Urinary bladder (tissue), 4 donors: ENCODE measurements around the gene TEX51. TPM values are rescaled to one million over a fixed set of nuclear protein-coding genes. Genes with fewer than 3 reads are reported as not detected.

ENCODE experiments used
- DNase-seq: peaks from one replicate; pipeline ENCODE4 v3.0.0-alpha.2; 2015; ENCODE audit errors: extremely low spot score
- H3K27ac ChIP-seq: one replicate; pipeline ENCODE4 v1.5.1; 2013; ENCODE audit warnings: low read depth, mild to moderate bottlenecking, moderate library complexity
- H3K36me3 ChIP-seq: one replicate; pipeline ENCODE4 v1.6.1; 2013; ENCODE audit warnings: mild to moderate bottlenecking, moderate library complexity; ENCODE audit not compliant: insufficient read depth
- H3K4me1 ChIP-seq: one replicate; pipeline ENCODE4 v1.6.1; 2013; ENCODE audit warnings: mild to moderate bottlenecking, moderate library complexity; ENCODE audit not compliant: insufficient read depth
- H3K4me3 ChIP-seq: one replicate; pipeline ENCODE4 v1.5.1; 2013; ENCODE audit warnings: low read depth, low read length
- WGBS: extraction: QIAGEN DNeasy Blood & Tissue Kit; methylation state at CpG from one replicate; pipeline ENCODE4 v1.1.7; 2013; 5-methylcytosine and 5-hydroxymethylcytosine counted together
- polyA plus RNA-seq: library from polyadenylated mRNA; stranded (reverse); fragments of 200-250 nt; gene quantifications from one replicate; pipeline ENCODE4 v1.2.3, GENCODE V29; 2013
- total RNA-seq: library from RNA; depleted of rRNA; stranded (reverse); fragments of >200 nt; gene quantifications from one replicate; pipeline ENCODE4 v1.2.3, GENCODE V29; 2014
- donor health status: healthy with polysubstance abuse.
- donor health status: healthy.

TEX51 gene
- total RNA-seq: not detected
- polyA plus RNA-seq: not detected

DNA sequence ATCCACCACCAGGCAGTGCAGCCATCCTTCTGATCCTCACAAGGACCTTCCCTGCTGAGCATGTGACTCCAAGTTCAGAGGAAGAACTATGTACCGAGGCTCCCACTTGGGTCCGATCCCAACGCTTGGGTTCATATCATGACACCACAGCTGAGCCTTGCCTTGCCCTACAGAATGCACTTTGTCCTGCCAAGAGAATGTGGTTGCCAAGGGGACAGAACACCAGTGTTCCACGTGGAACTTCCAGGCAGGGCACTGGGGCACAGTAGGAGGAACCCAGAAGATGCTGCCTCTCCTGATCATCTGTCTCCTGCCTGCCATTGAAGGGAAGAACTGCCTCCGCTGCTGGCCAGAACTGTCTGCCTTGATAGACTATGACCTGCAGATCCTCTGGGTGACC lies at the start of gene TEX51:
TSS of gene TEX51 (plus strand) at position 255 of the 400 bp plus-strand sequence. CDS start at position 284, 29 bp downstream.
- no peak for DNase-seq
- WGBS: 72% methylated on average over 5 of the region's 5 CpGs

DNA sequence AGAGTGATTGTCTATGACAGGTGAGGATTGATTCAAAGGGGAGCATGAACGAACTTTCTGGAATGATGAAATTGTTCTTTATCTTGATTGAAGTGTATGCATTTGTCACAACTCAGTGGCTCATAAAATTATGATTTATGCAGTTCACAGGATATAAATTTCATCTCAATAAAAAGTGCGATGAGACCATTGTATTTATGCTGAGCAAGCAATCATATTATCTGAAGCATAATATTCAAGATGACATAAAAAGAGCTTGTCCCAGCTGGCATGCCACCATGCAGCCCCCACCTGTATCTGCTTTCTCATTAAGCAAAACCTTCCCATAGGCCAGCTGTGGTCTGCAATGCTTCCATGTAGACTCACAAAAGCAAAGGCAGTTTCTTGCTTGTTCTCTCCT lies 49.6 kb upstream of the TEX51 start:
- no peak for DNase-seq
- Histone ChIP-seq H3K36me3 (no peaks in the 10 kb centered on the region), H3K27ac (no peak overlapping the region), H3K4me1 (no peaks in the 10 kb centered on the region), H3K4me3 (no peak overlapping the region)
- WGBS: 45% methylated on average over 2 of the region's 2 CpGs

More for the DNA sequence above, at the start of gene TEX51:
- no peak within 1 kb of the TSS for H3K27ac ChIP-seq
- no peak within 1 kb of the TSS for H3K4me3 ChIP-seq
- no peaks in the 10 kb centered on the region for H3K4me1 ChIP-seq
- no peaks in the 10 kb centered on the region for H3K36me3 ChIP-seq

DNA sequence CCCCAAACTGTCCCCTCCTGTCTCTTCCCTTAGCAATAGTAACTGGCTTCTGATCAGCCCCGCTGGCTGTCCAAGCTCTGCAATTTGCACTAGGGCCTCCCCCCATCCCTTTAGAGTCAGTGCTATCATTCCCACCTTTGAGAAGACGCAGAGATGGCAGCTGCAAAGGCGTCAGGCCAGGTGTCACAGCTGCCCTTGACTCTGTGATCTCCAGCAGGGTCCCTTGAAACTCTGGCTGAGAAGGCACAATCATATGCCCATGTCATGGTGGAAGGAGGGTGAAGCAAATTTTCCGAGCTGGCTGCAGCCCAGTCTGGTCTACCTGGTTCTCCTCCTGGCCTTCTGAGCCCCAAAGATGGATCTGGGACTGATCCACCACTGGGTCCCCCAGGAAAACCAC lies 49.2 kb upstream of the TEX51 start:
- Histone ChIP-seq H3K4me3 (no peak overlapping the region), H3K4me1 (no peaks in the 10 kb centered on the region), H3K36me3 (no peaks in the 10 kb centered on the region), H3K27ac (no peak overlapping the region)
- DNase-seq: no peak
- 86% methylated on average over 4 of the region's 4 CpGs for WGBS

DNA sequence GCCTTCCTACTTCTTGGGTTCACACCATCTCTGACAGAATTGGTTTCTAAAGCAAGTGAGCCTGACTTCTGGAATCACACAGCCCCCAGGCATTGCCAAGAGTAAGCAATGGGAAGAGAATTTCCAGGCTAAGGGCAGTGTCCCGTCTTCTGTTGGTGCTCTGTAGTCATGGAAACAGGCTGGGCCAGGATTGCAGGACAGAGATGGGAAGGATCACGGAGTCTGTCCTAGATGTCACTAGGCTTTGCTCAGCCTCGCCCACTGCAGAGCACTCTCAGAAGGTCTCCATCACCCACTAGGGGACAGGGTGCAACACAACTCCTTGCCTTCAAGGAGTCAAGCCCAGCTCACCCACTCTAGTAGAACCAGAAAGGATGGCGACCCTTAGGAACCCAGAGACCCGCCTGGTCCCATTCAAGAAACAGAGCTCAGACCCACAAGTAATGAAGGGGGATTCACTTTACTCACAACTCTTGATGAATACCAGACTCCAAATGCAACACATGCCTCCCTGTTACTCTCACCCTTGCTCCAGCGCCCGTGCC lies 48.6 kb upstream of the TEX51 start:
- DNase-seq: no peak
- no peaks in the 10 kb centered on the region for H3K36me3 ChIP-seq
- H3K4me1 ChIP-seq: no peaks in the 10 kb centered on the region
- WGBS: 77% methylated on average over 7 of the region's 7 CpGs
- no peak overlapping the region for H3K4me3 ChIP-seq
- no peak overlapping the region for H3K27ac ChIP-seq

DNA sequence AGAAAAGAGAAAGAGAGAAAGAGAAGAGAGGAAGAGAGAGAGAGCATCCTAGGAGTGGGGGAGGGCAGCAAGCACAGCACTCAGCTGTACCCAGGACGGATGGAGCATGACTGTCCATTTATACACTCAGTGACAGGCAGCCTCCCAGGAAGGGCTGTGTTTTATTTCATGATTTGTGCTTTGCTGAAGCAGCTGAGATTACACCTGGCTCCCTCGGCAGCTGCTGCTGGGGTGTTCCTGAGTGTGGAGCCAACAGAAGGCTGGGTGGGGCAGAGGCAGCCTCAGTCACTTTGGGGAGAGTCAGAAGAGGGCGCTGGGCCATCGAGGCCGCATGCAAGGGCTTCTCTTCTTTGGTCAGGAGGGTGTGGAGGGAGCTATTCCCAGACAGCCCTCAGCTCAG lies 47.8 kb upstream of the TEX51 start:
- H3K27ac ChIP-seq: no peak overlapping the region
- H3K36me3 ChIP-seq: no peaks in the 10 kb centered on the region
- DNase-seq: no peak
- no peaks in the 10 kb centered on the region for H3K4me1 ChIP-seq
- no peak overlapping the region for H3K4me3 ChIP-seq
- 78% methylated on average over 5 of the region's 5 CpGs for WGBS

DNA sequence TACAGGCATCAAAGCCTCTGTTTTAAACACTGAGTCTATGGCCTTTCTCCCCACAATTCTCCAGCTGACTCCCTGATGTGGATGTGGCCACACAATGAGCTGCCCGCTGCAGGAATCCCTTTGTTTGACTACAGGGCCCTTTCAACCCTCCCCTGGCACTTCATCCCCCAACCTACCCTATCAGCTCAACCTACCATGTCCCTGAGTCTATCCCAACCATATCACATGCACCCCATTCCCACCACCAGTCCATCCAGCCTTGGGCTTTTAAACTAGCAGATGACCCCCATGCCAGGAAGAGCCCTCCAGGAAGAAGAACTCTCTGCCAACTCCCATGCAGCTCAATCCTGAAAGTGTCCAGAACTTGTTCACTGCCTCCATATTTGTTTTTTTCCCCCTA lies 46.9 kb upstream of the TEX51 start:
- Histone ChIP-seq H3K4me3 (no peak overlapping the region), H3K4me1 (no peaks in the 10 kb centered on the region), H3K27ac (no peak overlapping the region), H3K36me3 (no peaks in the 10 kb centered on the region)
- WGBS: 90% methylated on average over 1 of the region's 1 CpG
- DNase-seq: no peak

DNA sequence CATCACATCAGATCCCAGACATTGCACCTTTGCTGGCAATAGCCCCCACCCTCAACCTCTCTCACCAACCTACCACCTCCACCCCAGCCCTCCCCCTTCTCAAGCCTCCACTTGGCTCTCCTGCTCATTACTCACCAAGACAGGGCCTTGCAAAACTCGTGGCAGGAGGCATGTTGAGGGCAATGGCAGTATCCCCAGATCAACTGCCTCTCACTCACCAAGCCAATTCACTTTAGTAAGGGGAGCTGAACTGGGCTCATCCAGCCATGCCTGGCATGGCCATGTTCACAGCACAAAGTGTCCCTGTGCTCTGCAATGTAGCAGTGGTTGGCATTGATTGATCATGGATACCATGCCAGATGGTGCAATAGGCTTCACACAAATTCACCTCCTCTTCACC lies 46.3 kb upstream of the TEX51 start:
- H3K27ac ChIP-seq: no peak overlapping the region
- no peak for DNase-seq
- no peak overlapping the region for H3K4me3 ChIP-seq
- H3K36me3 ChIP-seq: no peaks in the 10 kb centered on the region
- WGBS: 67% methylated on average over 1 of the region's 1 CpG
- H3K4me1 ChIP-seq: no peaks in the 10 kb centered on the region

DNA sequence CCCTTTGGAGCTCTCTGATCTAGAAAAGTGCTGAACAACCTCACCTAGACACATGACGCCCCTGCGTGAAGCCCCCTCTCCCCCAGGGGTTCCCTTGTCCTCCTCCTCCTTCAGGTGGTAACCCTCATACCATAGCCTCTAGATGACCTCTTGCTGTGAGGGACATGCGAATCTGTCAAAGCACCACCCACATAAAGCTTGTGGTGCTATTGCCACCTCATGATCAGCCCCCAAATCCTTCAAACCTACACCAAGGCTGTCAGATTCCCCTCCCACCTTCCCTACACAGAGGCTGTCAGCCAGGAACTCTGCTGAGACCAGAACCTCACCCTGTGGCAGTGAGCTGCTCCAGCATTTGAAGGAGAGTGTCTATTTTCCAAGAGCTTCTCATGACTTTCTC lies 43.1 kb upstream of the TEX51 start:
- Histone ChIP-seq H3K4me1 (no peaks in the 10 kb centered on the region), H3K27ac (no peak overlapping the region), H3K36me3 (no peaks in the 10 kb centered on the region), H3K4me3 (no peak overlapping the region)
- no peak for DNase-seq
- WGBS: 72% methylated on average over 3 of the region's 3 CpGs

DNA sequence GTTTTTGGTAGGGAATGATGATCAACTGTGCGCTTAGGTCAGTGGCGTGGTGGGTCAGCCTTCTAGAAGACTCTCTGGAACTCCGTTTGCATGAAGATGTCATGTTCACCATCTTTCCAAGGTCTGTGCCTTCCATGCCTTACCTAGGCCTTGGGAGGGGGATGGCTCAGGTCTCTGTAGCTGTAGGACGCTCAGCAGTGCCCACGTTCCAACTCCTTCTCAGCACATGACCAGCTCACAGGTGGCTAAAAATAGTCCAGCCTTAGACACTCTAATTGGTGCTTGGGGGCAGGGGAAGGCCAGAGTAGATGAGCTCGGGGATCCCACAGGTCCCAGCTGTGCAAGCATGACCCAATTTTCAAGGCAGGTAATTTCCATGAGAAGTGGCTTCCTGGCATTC lies 42.3 kb upstream of the TEX51 start:
- no peak for DNase-seq
- no peaks in the 10 kb centered on the region for H3K4me1 ChIP-seq
- no peak overlapping the region for H3K4me3 ChIP-seq
- no peaks in the 10 kb centered on the region for H3K36me3 ChIP-seq
- H3K27ac ChIP-seq: no peak overlapping the region
- WGBS: 84% methylated on average over 6 of the region's 6 CpGs

DNA sequence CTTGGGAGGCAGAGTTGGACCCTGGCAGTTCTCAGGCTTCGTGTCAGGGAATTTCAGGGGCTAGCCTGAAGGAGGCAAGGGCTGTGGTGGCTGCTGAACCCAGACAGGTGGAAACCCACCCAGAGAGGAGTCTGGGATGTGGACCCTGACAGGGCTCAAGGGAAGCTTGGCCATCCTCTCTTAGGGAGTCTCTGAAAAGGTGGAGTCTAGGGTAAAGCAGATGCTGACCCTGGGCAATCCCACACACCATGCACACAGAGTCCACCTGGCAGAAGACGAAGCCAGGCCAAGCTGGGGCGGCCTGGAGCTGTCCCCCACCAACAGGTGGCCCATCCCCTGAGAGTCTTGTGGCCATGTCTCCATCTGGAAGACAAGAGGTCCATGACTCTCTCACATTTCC lies 41.2 kb upstream of the TEX51 start:
- Histone ChIP-seq H3K27ac (no peak overlapping the region), H3K4me3 (no peak overlapping the region), H3K4me1 (no peaks in the 10 kb centered on the region), H3K36me3 (no peaks in the 10 kb centered on the region)
- WGBS: 91% methylated on average over 3 of the region's 3 CpGs
- DNase-seq: no peak

DNA sequence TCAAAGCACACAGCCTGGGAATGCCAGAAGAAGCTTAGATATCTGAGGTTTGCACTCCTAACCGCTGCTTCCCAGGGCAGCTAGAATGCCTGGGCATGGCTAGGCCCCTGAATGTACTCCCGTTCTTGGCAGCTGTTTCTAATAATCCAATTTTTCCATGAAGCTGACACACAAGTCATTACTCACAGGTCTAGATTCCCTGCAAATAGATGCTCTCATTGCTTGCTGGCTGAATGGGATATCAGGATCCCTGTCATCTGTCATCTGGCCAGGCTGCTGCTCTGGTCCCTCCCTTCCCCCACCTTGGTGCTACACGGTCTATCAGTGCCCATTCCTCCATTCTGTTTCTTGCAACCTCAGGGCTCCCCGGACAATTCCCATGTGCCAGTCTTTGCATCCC lies 40.7 kb upstream of the TEX51 start:
- DNase-seq: peak; percentile 6
- Histone ChIP-seq H3K4me1 (no peaks in the 10 kb centered on the region), H3K4me3 (no peak overlapping the region), H3K36me3 (no peaks in the 10 kb centered on the region), H3K27ac (no peak overlapping the region)
- 67% methylated on average over 4 of the region's 4 CpGs for WGBS

DNA sequence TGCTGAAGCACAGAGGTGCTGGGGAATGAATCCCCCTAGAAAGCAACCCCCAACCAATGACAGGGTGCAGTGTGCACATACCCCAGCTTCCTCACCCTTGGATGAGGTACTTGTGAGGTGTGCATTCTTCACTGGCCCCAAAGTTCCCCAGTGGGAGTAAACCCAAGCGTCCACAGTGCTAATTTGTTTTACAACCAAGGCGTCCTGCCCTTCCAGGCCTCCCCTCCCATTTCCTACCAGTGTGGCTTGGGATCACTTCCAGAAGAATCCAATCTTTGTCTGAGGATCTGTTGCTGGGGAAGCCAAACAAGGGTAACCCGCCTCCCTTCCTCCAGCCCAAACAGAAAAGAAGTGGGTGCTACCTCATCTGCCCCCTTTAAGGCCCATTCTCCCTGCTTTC lies 40.3 kb upstream of the TEX51 start:
- WGBS: 54% methylated on average over 3 of the region's 3 CpGs
- DNase-seq: no peak
- H3K36me3 ChIP-seq: no peaks in the 10 kb centered on the region

DNA sequence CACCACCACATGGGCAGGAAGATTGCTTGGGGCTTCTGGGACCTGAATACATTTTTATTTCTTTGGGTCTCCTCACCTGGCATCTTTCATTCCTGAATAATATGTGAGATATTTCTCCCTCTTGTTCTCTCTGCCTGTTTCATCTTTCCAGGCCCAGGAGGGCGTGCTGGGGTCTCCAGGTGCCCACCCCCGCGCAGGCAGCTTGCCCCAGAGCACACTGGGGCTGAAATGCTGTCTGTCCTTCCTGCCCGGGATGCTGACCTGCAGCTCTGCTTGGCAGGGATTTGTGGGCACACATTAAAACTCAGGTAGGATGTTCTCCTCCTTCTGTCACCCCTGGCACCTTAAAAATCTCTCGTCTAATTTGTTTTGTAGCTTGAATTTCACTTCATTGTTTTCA lies 39.7 kb upstream of the TEX51 start:
- no peaks in the 10 kb centered on the region for H3K4me1 ChIP-seq
- no peak overlapping the region for H3K27ac ChIP-seq
- no peak for DNase-seq
- H3K36me3 ChIP-seq: no peaks in the 10 kb centered on the region
- WGBS: 76% methylated on average over 5 of the region's 5 CpGs
- no peak overlapping the region for H3K4me3 ChIP-seq

More for the DNA sequence above, 40.3 kb upstream of the TEX51 start:
- Histone ChIP-seq H3K4me3 (no peak overlapping the region), H3K27ac (no peak overlapping the region), H3K4me1 (no peaks in the 10 kb centered on the region)

DNA sequence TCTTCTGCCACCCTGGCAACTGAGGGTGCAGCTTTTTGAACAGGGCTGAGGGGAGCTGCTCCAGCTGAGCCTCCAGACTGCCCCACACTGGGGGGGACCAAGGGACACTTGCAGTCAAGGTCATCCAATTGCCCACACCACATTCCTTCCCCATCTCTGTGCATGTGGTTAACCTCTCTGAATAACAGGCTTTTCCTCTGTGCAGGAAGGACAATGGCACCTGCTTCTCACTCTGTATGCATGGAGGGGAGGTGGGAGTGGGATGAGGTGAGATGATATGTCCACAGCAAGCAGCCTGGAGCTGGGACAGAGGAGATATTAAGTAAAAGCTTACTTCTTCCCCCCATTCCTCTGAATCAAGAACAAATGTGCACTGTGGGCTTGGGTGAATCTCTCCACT lies 39.1 kb upstream of the TEX51 start:
- DNase-seq: no peak
- Histone ChIP-seq H3K27ac (no peak overlapping the region), H3K36me3 (no peaks in the 10 kb centered on the region), H3K4me3 (no peak overlapping the region), H3K4me1 (no peaks in the 10 kb centered on the region)

DNA sequence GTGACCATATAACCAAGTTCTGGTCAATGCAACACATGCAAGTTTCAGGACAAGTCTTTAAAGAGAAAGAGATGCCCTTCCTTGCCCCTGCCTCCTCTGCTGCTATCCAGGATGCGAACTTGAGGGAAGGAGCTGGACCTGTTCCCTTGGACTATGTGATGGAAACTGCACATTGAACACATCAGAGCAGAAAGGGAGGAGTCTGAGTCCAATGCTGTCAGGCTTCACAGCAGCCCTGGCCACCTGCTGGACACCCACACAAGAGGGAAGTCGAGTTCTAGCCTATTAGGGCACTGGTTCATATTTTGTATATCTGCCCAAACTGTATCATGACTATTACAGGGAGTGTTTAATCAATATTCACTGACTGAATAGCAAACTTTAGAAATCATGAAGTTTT lies 38.3 kb upstream of the TEX51 start:
- DNase-seq: no peak
- no peak overlapping the region for H3K4me3 ChIP-seq
- H3K27ac ChIP-seq: no peak overlapping the region
- WGBS: 69% methylated on average over 2 of the region's 2 CpGs
- no peaks in the 10 kb centered on the region for H3K36me3 ChIP-seq
- H3K4me1 ChIP-seq: no peaks in the 10 kb centered on the region
